Skin epidermis (tissue), 12 donors: ENCODE measurements around the gene PLCD1.
"Not testable (repeated sequence)": the region's sequence is repeated elsewhere in the genome, so short reads cannot be mapped to it uniquely, and the experiment has no call there.

Experiments
- H3K27ac ChIP-seq, 21 experiments: fragments of 200-600 bp; sonication (generic) in 11 of 21; one replicate each; pipeline ENCODE4 v1.5.0; 2020; ENCODE audit warnings: mild to moderate bottlenecking in 3 of 21, inconsistent platforms in 2 of 21, moderate library complexity in 2 of 21
- H3K4me3 ChIP-seq, 7 experiments: fragments of 200-600 bp; sonication (generic) in 2 of 7; one replicate each; pipeline ENCODE4 v1.5.0; 2020; ENCODE audit warnings: inconsistent platforms in 2 of 7, mild to moderate bottlenecking in 2 of 7, moderate library complexity in 1 of 7

Gene PLCD1

DNA sequence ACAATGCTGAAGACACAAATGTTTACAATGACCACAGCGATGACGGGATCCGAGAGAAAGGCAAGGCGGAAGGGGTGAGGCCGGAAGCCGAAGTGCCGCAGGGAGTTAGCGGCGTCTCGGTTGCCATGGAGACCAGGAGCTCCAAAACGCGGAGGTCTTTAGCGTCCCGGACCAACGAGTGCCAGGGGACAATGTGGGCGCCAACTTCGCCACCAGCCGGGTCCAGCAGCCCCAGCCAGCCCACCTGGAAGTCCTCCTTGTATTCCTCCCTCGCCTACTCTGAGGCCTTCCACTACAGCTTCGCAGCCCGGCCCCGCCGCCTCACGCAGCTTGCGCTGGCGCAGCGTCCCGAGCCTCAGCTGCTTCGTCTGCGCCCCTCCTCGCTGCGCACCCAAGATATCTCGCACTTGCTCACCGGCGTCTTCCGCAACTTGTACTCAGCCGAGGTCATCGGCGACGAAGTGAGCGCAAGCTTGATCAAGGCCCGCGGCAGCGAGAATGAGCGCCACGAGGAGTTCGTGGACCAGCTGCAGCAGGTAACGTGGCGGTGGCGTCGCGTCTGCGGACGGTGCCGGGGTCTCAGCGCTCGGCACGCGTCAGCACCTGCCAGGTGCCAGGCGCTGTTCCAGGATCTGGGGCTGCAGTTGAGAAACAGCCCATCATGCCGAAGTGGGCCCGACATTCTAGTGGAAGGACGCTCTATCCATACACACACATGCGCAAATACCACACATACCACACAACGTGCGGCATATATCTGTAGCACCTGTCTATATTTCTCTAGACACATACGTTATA is 9.9 kb upstream of the PLCD1 start, which contains the start of gene DLEC1:
Gene DLEC1 (plus strand): TSS at position 108 of the 798 bp plus-strand sequence. CDS start 18 bp downstream, at position 126.
- peak within 1 kb of the TSS; percentile 23 to 51 (median 34) for H3K4me3 ChIP-seq
- H3K27ac ChIP-seq, result peak within 1 kb of the TSS in 12 of 21 experiments; percentile 1 to 77 (median 40)

DNA sequence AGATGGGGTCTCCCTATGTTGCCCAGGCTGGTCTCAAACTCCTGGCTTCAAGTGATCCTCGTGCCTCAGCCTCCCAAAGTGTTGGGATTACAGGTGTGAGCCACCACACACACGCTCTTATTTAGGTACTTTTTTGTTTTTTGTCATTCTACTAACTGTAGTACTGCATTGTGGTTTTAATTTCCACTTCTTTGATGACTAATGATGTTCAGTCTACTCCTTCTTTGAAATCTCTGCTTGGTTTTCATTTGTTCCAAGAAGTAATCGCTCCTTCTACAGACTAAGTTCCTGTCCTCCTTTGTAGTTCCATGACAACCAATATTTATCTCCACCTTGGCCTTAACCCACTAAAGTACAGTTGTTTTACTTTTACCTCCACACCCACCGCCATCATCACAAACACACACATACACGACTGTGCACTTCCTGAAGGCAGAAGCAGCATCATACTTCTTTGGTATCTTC is 9.0 kb upstream of the PLCD1 start:
- Histone ChIP-seq H3K27ac (peak overlapping the region in 8 of 21 experiments; percentile 1 to 77 (median 46)), H3K4me3 (peak overlapping the region in 1 of 7 experiments; percentile 26)

DNA sequence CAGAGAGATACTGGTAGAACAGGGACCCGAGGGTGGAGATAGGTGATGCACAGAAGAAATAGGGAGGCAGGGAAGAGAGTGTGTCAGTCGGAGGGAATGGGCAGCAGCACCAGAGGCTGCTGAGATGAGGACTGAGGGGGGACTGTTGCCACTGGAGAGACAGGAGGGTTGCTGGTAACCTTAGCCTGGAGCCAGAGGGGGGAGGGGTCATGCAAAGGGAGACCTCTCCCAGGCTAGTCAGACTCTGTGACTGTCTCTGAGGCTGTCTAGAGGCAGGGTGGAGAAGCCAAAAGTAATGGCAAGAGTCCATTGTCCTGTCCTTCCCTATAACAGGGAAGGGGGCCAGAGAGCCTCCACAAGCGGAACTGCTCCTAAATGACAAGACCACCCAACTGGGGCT is 7.5 kb upstream of the PLCD1 start:
- Histone ChIP-seq H3K27ac (no peak overlapping the region), H3K4me3 (no peak overlapping the region)

DNA sequence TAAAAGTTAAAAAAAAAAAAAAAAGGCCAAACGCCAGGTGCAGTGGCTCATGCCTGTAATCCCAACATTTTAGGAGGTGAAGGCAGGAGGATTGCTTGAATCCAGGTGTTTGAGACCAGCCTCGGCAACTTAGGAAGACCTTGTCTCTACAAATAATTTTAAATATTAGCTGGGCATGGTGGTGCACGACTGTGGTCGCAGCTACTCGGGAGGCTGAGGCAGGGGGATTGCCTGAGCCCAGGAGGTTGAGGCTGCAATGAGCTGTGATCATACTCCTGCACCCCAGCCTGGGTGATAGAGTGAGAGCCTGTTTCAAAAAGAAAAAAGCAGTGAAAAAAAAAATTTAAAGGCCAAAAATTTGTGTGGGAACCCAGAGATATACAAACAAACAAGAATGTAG is 6.8 kb upstream of the PLCD1 start:
- H3K27ac ChIP-seq, result no peak overlapping the region
- no peak overlapping the region for H3K4me3 ChIP-seq

DNA sequence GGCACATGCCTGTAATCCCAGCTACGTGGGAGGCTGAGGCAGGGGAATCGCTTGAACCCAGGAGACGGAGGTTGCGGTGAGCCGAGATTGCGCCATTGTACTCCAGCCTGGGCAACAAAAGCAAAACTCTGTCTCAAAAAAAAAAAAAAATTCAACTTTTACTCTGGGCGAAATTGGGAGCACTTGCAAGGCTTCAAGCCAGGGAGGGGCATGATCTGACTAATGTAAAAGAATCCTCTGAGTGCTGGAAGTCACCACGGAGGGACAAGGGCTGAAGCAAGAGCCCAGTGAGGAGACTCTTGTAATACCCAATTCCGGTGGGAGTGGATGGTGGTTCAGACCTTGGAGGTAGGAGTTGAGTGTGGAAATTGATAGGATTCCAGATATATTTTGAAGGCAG is 4.9 kb upstream of the PLCD1 start:
- not testable (repeated sequence) for H3K27ac ChIP-seq, H3K4me3 ChIP-seq

DNA sequence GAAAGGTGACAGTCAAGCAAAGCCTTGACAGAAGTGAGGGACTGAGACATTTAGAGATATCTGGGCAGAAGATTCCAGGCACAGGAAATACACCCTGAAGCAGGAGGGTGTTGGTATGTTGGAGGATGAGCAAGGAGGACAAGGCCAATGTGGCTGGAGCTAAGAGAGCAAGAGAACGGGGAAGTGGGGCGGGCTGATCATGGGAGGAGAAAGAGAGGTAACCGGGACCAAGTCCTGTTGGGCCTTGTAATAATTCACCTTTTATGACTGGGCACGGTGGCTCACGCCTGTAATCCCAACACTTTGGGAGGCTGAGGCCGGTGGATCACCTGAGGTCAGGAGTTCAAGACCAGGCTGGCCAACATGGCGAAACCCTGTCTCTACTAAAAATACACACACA is 4.1 kb upstream of the PLCD1 start:
- not testable (repeated sequence) for H3K27ac ChIP-seq, H3K4me3 ChIP-seq

DNA sequence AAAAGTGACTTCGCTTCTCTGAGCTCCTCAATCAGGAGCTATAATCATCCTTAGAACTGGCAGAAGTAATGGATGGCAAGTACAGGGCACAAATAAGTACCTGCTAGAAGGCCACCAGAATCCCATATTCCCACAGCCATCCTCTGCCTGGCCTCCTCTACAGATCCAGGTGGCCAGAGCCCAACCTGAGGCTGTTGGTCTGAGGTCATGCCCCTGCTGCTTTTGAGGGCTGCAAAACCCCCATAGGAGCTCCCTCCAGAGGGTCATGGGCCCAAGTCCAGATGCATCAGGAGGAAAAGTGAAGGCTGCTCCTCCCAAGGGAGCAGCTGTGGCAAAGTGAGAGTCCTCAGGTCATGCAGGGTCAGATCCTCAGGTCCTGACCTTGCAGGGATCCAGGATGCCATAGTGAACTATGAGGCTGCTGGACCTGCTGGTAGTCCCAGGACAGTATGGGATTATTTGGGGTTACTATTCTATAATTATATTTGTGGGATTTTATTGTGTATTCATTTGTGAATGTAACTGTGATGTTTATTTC is 3.0 kb upstream of the PLCD1 start:
- peak overlapping the region in 4 of 21 experiments; percentile 76 to 93 (median 84) for H3K27ac ChIP-seq
- H3K4me3 ChIP-seq, result no peak overlapping the region

DNA sequence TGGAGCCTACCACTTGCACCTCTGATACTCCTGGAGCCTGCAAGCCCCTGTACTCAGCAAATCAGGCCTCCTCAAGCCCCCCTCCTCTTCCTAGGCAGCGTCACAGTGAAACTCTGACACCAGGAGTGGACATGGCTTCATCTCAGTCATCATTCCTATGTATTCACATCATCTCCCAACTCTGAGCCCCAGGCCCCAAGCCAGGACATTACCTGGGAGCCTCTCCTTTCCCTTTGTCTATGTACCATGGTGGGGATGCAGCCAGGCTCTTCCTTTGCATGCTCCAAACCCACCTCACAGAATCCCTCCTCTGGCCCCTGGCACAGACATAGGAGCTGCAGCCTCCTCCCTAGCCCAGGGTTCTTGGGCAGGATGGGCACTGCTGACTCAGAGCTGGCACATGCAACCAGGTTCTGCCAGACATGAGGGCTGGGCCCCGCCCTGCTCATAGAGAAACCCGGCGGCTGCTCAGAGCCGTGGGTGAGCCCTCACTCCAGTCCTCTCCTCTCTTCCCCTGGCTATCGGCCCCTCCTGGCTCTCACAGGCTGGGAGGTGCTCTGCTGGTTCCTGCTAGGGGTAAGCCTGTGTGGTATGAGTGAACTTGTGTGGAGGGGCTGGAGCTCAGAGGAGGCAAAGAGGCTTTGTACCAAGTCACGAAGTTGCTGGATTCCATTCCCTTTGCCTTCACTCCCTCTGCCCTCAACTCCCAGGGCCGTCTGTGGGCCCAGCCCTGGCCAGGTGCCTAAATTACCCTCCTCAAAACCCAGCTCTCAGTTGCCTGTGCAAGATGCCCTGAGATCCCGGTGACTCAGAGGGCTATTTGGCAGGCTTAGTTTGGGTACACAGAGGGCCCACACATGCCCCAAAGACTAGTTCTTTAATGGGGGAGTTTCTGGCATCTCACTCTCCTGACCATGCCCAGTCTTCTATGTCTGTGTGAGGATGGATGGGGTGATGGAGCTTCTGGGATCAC is 1.9 kb upstream of the PLCD1 start:
- H3K4me3 ChIP-seq, result no peak overlapping the region
- H3K27ac ChIP-seq, result peak overlapping the region in 19 of 21 experiments; percentile 53 to 93 (median 78)

DNA sequence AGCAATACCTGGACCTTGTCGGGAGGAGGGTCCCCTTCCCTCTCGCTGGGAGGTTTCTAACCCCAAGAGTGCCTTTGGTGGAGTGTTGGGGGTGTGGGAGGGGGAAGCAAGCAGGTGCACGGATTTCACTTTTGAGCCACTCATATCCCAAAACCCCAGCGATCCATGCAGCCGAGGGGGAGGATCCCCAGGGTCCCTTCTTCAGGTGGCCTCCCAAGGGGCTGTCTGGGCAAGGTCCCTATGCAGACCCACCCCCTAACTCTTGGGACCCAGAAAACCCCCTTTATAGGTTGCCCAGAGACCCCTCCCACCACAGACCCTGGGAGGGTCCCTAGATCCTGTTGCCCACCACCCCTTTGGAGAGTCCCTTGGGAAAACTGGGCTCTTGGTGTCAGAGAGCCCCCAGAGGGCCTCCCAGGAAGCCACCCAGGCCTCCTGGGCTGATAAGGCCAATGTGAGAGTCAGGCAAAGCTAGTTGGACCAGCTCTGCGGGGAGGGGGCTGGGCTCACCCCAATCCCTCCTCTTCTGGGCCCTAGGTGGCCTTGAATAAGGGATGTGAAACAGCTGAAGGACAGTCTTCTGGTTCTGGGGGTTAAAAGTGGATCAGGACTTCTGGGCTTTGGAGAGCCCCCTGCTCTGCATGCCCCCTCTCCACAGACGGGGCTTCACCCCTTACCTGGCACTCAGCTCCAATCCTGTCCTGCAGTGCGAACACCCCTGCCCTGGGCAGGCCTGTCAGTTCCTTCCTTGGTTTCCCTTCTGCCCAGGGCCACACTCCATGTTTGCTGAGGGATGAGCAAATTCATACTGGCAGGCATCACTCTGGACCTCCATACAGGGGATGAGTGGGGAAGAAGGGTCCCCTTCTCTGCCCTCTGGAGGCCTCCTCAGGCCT is 932 bp upstream of the PLCD1 start:
- Histone ChIP-seq H3K4me3 (peak overlapping the region; percentile 49 to 70 (median 57)), H3K27ac (peak overlapping the region; percentile 38 to 93 (median 76))

DNA sequence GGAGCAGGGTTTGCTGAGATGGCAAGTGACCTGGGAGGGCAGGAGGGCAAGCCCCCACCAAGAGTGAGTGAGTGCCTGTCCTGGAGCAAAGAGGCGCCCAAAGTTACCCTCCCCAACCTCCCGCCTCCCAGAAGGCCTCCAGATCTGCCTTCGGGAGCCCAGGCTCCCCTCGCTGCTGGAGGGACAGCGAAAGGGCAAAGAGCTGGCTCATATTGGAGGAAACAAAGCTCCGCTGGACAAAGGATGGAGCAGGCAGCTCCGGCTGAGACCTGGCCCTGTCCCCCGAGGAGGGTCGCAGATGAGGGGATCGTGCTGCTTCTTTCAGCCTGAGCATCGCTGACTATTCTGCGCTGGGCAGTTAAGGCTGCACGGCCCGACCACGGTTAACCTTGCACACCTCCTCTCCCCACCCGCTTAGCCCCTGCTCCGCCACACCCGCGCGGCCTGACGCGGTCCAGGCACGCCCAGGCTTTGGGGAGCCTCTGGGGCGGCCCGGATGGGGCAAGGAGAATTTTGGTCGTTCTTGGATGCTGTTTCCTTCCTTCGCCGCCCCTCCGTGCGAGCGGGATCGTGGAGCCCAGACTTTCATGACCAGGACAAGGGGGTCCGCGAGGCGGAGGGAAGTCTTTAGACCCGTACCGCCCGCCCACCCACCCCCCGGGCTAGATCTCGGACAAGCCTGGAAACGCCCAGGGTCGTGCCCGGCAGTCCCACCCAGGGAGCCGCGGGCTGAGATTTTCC is 651 bp downstream of the PLCD1 start:
- Histone ChIP-seq H3K27ac (peak overlapping the region in 20 of 21 experiments; percentile 38 to 93 (median 77)), H3K4me3 (peak overlapping the region; percentile 49 to 70 (median 57))

DNA sequence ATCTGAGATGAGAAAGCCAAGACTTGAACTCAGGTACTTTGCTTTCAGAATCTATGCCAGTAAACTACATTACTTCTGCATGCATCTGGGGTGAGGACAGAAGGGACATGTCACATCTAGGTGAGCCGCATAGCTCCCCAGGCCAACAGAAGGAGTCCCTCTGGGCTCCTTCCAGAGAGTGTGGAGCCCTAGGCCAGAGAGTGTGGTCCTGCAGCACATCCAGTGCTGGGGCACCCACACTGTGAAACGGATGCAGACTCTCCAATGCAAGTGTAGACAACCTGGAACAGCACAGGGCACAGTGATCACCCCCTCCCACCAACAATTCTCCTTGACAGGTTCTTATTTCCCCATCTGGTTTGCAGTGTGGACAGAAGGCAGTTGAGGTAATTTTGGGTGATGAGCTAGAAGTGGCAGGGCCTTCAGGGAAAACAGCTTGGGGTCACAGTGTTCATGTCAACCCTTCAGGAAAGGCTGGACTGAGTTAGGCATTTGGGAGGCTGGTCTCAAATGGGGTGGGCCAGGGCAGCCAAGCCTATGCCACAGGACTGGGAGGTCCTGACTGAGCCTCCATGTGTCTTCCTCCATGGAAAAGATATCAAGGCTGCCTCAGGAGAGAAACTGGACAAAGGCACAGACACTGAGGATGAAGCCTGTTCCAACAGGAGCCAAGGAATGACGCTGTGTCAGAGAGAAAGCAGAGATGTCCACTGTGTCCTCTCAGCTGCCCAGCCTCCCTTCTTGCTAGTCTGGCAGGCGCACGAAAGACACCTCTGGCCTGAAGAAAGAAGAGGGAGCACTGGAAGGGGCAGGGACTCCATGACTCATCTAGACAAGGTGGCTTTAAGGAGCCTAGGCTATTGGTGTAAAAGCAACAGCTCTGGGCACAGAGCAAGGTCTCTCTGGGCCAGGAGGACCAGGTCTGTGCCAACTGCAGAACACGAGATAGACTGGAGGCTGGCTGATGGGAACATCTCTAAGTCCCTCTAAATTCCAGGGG is 1.7 kb downstream of the PLCD1 start:
- peak overlapping the region in 10 of 21 experiments; percentile 39 to 86 (median 77) for H3K27ac ChIP-seq

DNA sequence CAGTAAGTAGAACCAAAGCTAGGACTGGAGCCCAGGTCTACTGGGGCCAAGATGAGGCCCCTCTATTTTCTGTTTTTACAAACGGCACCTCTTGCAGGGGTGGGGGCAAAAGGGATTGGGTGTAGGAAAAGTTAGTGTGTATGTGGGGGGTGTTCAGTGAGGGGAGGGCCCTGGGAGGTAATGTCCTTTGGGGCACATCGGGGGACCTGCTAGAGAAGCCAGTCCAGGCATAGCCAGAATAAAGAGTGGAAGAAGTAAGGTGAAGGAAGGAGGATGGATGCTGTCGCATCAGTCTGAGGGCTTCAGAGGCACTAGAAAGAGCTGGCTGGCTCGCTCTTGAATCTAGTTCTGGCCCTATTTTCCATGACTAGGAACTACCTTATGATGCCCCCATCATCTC is 2.6 kb downstream of the PLCD1 start:
- H3K4me3 ChIP-seq, result no peak overlapping the region
- peak overlapping the region in 3 of 21 experiments; percentile 5 to 95 (median 50) for H3K27ac ChIP-seq

More for the DNA sequence above, 1.7 kb downstream of the PLCD1 start:
- H3K4me3 ChIP-seq, result peak overlapping the region in 1 of 7 experiments; percentile 49

DNA sequence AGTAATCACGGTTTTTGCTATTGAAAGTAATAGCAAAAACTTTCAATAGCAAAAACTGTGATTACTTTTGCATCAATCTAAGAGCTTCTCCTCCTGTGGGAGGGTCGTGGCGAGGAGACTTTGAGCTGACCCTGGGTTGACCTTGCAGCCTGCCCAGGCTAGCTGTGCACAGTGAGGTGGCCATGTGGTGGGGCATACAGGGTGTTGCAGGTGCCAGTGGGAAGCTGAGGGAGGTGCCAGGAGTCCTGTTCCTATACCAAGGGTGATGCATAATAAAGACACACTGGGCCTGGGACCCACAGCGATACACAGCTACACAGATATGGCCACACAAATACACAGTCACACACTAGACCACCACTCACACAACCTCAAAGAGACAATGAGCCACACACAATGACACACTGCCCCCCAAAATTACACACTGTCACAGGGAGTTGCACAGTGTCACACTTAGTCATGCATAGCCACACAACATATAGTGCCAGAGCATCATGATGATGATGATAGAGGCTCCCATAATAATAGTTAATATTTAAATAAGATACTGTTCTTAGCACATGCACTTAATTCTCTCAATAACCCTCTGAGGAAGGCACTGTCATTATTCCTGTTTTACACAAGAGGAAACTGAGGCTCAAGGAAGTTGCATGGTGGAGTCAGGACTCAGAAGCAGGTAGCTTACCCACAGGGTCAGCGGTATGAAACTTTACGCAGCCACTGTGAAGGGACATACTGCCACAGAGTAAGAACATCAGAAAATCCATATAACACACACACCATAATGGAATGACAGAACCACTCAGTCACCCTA is 6.3 kb downstream of the PLCD1 start:
- H3K27ac ChIP-seq, result peak overlapping the region in 11 of 21 experiments; percentile 17 to 96 (median 89)
- peak overlapping the region in 2 of 7 experiments; percentile 58 to 68 for H3K4me3 ChIP-seq

DNA sequence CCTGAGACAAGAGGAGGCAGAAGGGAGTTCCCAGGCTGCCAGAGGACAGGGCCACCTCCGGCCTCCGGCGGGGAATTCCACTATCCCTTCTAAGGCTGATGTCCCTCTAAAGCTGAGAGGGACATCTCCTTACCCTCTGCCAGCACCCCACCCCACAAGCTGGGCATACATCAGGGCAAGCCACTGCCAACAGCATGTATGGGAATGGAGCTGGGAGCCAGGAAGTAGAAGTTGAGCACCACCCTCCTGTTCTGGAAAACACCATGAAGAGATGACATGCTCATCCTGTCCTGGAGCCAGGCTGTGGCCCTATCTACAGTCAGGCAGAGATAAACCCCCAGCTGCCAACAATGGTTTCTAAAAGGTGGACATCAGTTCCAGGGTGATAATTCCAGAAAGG is 7.1 kb downstream of the PLCD1 start:
- H3K4me3 ChIP-seq, result no peak overlapping the region
- H3K27ac ChIP-seq, result peak overlapping the region in 6 of 21 experiments; percentile 14 to 54 (median 33)

DNA sequence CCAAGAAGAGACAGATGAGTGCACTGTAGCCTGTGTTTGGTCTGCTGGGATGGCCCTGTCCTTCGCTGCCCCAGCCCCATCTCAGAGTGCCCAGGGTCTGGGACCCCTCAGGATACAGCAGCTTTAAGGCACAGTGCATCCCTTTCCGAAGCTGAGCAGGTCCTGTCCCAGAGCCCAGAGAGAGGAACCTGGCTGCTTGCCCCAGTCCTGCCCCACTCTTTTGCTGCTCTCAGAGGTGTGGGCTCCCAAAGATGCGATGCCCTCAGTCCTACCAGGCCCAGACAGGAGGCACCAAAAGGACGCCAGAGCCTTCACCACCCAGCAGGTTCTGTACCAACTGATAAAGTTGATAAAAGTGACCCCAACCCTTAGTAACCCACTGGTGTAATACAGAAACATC is 8.2 kb downstream of the PLCD1 start:
- no peak overlapping the region for H3K4me3 ChIP-seq
- H3K27ac ChIP-seq, result peak overlapping the region in 3 of 21 experiments; percentile 3 to 39 (median 14)

DNA sequence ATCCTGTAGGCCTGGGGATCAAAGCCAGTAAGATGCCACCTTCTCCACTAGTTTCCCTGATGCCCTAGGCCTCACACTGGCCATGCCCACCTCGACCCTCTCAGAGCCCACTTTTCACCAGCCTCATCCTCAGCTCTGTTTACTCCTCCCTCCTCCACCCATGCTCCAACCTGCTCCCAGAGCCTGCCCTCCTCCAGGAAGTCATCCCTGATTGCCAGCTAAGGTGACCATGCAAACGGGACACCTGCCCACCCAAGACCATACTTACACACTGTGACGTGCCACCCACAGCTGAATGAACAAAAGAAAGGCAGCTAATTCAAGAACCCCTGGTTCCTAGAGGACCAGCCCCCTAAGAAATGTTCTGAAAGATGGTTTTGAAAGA is 9.1 kb downstream of the PLCD1 start:
- Histone ChIP-seq H3K4me3 (no peak overlapping the region), H3K27ac (no peak overlapping the region)
